Measurements from ENCODE around the gene MEI1.

Gene MEI1

DNA sequence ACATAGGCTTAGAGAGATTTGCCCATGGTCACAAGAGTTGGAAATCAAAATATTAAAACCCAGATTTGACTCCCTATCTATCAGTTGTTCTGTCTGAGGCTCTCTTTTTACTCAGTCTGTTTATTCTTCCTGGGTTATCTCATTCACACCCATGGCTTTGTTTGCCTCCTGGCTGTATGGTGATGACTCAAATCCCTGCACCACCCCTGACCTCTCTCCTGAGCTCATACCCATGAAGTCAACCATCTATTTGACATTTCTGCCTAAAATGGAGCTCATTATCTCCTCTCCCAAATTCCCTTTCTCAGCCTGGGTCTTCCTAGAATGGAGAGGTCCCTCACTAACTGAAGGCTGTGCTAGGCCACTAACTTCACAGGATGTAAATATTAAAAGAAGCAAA lies 73.3 kb downstream of the MEI1 start:
- H3K4me3 ChIP-seq (ENCODE audit: low read depth, low read length), result no peak overlapping the region
- no peaks in the 10 kb centered on the region for H3K36me3 ChIP-seq
- no peaks in the 10 kb centered on the region for H3K9me3 ChIP-seq
- H3K4me1 ChIP-seq, result no peaks in the 10 kb centered on the region
- no peak for DNase-seq
- H3K27me3 ChIP-seq, result no peaks in the 10 kb centered on the region
- TF ChIP-seq, protein P1, sequence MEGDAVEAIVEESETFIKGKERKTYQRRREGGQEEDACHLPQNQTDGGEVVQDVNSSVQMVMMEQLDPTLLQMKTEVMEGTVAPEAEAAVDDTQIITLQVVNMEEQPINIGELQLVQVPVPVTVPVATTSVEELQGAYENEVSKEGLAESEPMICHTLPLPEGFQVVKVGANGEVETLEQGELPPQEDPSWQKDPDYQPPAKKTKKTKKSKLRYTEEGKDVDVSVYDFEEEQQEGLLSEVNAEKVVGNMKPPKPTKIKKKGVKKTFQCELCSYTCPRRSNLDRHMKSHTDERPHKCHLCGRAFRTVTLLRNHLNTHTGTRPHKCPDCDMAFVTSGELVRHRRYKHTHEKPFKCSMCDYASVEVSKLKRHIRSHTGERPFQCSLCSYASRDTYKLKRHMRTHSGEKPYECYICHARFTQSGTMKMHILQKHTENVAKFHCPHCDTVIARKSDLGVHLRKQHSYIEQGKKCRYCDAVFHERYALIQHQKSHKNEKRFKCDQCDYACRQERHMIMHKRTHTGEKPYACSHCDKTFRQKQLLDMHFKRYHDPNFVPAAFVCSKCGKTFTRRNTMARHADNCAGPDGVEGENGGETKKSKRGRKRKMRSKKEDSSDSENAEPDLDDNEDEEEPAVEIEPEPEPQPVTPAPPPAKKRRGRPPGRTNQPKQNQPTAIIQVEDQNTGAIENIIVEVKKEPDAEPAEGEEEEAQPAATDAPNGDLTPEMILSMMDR (IDR thresholded peaks at IDR 0.05; ENCODE audit: low read depth, low read length), result no peak

DNA sequence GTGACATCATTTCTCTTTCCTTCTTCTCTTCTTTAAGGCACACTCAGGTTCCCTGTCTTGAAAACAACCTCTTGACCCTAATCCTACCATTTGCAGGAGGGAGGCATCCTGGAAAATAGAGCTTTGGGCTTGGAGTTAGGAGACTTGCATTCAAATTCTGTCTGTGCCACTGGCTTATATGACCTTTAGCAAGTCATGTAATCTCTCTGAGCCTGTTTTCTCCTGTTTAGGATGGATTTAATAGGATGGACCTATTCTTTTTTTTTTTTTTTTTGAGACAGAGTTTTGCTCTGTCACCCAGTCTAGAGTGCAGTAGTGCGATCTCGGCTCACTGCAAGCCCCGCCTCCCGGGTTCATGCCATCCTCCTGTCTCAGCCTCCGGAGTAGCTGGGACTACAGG lies 76.0 kb downstream of the MEI1 start:
- DNase-seq, result no peak
- TF ChIP-seq, protein P1 (IDR thresholded peaks at IDR 0.05; ENCODE audit: low read depth, low read length), result no peak
- H3K36me3 ChIP-seq, result no peaks in the 10 kb centered on the region
- no peaks in the 10 kb centered on the region for H3K27me3 ChIP-seq
- no peaks in the 10 kb centered on the region for H3K9me3 ChIP-seq
- H3K4me1 ChIP-seq, result no peaks in the 10 kb centered on the region
- H3K4me3 ChIP-seq (ENCODE audit: low read depth, low read length), result no peak overlapping the region

DNA sequence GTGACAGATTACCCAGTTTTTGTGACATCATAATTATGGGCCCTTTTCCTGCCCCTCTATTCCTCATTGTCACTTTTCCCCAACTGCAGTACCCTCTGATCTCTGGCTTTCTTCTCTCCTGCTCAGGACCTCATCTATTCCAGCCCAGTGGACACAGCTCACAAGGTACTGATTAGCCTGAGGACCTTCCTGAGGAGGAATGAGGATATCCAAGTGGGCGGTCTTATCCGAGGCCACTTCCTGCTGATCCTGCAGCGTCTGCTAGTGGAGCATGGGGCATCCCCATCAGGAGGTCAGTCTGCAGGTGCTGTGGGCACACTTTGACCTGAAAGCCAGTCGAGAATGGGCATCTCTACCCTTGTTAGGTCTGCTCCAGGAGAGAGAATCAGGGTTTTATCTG lies 76.7 kb downstream of the MEI1 start:
- TF ChIP-seq, protein P1 (IDR thresholded peaks at IDR 0.05; ENCODE audit: low read depth, low read length), result no peak
- H3K4me1 ChIP-seq, result no peaks in the 10 kb centered on the region
- no peak for DNase-seq
- H3K27me3 ChIP-seq, result no peaks in the 10 kb centered on the region
- no peak overlapping the region for H3K4me3 ChIP-seq (ENCODE audit: low read depth, low read length)
- H3K9me3 ChIP-seq, result no peaks in the 10 kb centered on the region
- no peaks in the 10 kb centered on the region for H3K36me3 ChIP-seq

DNA sequence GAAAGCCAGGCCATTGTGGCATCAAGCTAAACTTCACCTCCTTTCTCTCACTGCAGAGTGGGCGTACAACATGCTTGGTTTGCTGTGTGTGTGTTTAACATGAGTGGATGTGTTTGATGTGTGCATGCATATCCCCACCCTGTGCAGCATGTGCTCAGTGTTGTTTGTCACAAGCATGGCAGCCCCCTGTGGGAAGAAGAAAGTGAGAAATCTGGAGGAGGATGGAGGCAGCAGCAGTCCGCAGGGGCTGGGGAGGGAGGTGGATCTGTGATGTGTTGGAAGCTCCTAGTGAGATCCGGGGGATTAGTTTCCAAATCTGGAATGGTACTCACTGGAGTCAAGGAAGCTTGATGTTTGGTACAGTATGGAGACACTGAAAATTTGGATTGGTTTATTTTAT lies 77.1 kb downstream of the MEI1 start:
- Histone ChIP-seq H3K27me3 (no peaks in the 10 kb centered on the region), H3K36me3 (no peaks in the 10 kb centered on the region), H3K4me3 (ENCODE audit: low read depth, low read length) (no peak overlapping the region), H3K9me3 (no peaks in the 10 kb centered on the region), H3K4me1 (no peaks in the 10 kb centered on the region)
- TF ChIP-seq, protein P1 (IDR thresholded peaks at IDR 0.05; ENCODE audit: low read depth, low read length), result no peak
- DNase-seq, result no peak

DNA sequence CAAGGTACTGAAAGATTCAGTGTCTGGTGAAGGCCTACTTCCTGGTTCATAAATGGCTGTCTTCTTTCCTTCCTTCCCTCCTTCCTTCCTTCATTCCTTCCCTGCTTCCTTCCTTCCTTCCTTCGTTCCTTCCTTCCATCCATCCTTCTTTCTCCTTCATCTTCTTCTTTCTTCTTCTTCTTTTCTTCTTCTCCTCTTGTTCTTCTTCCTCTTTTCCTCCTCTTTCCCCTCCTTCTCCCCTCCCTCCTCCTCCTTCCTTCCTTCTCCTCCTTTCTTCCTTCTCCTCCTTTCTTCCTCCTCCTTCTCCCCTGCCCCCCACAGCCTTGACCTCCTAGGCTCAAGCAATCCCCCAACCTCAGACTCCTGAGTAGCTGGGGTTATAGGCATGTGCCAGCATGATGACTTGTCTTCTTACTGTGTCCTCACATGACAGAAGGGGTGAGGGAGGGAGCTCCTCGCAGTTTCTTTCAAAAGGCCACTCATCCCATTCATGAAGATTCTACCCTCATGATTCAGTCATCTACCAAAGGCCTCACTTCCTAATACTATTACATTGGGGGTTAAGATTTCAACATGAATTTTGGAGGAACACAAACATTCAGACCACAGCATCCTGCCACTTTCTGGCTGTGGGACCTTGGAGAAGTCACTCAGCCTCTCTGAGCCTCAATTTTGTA lies 78.6 kb downstream of the MEI1 start:
- TF ChIP-seq, protein P1 (IDR thresholded peaks at IDR 0.05; ENCODE audit: low read depth, low read length), result no peak
- Histone ChIP-seq H3K4me1 (no peaks in the 10 kb centered on the region), H3K27me3 (no peaks in the 10 kb centered on the region), H3K9me3 (no peaks in the 10 kb centered on the region), H3K4me3 (ENCODE audit: low read depth, low read length) (no peak overlapping the region), H3K36me3 (no peaks in the 10 kb centered on the region)
- DNase-seq, result no peak

DNA sequence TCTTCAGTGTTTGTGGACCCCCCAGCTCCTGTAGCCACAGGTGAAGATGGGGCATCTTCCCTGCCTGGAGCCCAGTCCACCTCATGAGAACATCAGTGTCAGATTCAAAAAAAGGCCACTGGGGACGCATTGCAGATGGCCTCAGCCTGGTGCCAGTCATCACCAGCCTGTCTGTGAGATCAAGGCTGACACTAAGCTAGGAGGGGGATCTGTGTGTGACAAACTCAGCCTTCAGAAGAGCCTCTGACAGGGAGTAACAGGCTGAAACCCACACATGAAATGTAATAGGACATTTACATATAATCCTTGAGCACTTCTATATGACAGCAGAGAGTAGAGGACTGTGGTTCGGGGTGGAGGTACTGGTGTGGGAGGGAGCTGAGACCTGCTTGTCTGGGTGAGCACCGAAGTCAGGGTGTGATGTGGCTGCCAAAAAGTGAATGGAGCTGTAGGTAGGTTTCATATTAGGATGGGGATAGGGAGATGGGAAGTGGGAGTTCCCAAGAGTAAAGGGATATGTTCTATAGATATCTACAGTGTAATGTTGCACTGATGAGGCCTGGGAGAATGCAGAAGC lies 80.7 kb downstream of the MEI1 start:
- no peaks in the 10 kb centered on the region for H3K4me1 ChIP-seq
- H3K4me3 ChIP-seq (ENCODE audit: low read depth, low read length), result no peak overlapping the region
- TF ChIP-seq, protein P1 (IDR thresholded peaks at IDR 0.05; ENCODE audit: low read depth, low read length), result no peak
- no peaks in the 10 kb centered on the region for H3K27me3 ChIP-seq
- DNase-seq, result no peak
- no peaks in the 10 kb centered on the region for H3K9me3 ChIP-seq
- no peaks in the 10 kb centered on the region for H3K36me3 ChIP-seq
